NCI-H2196 treated with DMSO at 0.1 percent for 48 hours (cell line): Measurements from ENCODE around the gene SLC25A30.
"Not testable (repeated sequence)": the region's sequence is repeated elsewhere in the genome, so short reads cannot be mapped to it uniquely, and the experiment has no call there.

Experiments used
- DNase-seq: peaks from one replicate; lab custom pipeline; 2025; ENCODE audit not compliant: unreplicated experiment; lab: John Stamatoyannopoulos, UW

Gene SLC25A30

DNA sequence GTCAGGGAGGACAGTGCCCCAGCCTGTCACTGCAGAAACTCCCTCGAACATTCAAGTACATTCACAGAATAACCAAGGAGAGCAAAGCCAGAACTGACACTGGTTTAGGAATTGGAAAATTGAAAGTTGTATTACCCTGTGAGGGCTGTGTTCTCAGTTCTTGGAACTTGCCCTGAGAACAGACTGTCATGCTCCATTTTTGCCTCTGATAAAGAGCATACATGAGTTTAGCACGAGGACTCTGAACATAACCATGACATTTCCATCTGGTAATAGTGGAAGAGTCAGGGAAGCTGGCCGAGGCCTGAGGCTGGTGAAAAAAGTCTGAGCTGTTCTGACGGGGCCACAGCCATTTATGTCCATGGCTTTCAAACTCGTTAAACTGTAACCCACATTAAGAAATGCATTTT lies 15.2 kb upstream of the SLC25A30 start:
- no peak for DNase-seq

GRCh38 chr13:45432737-45433380 lies 14.7 kb upstream of the SLC25A30 start:
- DNase-seq, result no peak

DNA sequence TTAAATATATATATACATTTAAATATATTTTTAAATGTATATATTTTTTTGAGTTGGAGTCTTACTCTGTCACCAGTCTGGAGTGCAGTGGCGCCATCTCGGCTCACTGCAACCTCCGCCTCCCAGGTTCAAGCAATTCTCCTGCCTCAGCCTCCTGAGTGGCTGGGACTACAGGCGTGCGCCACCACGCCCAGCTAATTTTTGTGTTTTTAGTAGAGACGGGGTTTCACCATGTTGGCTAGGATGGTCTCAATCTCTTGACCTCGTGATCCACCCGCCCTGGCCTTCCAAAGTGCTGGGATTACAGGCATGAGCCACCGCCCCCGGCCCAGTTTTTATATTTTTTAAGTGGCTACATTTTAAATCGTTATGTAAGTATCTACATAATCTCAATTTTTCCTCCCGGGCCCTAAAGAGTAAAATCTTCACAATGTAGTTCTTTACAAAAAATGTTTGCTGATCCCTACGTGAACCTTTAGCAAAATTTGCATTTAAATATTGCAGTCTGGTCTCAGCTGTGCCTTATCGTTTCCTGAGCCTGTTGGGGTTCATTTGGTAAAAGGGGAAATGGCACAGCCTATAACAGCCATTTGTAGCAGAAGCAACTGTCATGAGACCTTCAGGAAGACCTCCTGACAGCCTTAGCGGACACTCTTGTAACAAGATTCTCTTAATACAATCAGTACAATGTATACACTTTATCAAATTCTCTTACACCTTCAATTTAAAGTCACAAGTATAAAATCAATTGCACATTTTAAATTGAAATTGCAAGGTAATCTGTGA lies 8.1 kb upstream of the SLC25A30 start:
- not testable (repeated sequence) for DNase-seq

DNA sequence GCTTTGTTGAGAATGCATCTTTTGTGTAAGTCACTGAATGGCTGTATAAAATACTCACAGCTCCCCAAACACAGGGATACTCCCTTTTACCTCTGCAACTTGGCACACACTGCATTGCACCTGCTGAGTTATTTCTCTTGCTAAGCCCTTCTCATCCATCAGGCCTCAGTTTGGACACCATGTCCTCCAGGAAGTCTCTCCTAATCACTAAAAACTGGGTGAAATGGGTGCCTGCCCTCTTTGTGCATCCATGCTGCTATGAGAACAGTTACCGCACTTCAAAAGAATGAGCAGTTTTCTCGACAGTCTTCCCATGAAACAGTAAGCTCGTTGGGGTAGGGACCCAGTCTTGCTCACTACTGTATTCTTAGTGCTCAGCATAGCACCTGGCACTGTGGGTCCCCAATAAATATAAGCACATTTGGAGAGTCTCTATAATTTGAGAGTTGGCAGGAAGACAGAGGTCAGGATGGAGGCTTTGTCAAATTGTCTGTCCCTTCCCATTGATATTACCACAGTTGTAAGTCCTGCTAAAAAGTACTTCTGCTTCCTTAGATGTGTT lies 4.6 kb upstream of the SLC25A30 start:
- no peak for DNase-seq

DNA sequence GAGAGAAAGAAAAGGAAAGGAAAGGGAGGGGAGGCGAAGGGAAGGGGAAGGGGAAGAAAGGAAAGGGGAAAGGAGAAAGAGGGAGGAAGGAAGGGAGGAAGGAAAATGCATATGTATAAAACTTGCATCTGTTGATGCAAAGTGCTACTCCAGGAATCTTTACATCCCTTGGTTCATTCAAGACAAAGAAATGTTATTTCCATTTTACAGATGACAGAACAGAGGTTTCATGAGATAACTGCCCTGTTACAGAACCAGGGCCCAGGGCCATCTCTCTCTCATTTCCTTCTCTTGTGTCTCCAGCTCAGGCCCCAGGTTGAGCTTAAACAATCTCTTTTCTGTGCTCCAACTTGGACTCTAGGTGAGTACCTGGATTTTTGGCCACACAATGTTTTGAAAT lies 1.8 kb upstream of the SLC25A30 start:
- DNase-seq, result no peak

DNA sequence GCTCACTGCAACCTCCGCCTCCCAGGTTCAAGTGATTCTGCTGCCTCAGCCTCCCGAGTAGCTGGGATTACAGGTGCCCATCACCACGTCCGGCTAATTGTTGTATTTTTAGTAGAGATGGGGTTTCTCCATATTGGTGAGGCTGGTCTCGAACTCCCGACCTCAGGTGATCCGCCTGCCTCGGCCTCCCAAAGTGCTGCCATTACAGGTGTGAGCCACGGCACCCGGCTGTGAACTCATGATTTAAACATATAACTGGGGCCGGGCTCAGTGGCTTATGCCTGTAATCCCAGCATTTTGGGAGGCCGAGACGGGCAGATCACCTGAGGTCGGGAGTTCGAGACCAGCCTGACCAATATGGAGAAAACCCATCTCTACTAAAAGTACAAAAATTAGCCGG lies 1.2 kb upstream of the SLC25A30 start:
- DNase-seq, result not testable (repeated sequence)

DNA sequence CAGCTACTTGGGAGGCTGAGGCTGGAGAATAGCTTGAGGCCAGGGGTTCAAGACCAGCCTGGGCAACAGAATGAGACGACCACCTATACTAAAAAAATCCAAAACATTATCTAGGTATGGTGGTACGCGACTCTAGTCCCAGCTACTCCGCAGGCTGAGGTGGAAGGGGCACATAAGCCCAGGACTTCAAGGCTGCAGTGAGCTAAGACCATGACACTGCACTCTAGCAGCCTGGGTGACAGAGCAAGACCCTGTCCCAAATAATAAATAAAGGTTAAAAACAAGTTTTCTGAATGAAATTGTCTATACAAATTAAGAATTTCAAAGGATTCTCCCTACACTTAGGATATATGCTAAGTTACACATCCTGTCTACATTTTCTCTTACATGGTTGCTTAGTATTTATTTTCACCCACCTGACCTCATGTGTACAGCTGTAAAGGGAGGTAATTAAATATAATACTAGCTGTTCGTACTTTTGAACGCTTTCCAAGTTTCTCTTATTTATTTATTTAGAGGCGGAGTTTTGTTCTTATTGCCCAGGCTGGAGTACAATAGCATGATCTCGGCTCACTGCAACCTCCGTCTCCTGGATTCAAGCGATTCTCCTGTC lies 1.6 kb downstream of the SLC25A30 start:
- peak; percentile 6 for DNase-seq

DNA sequence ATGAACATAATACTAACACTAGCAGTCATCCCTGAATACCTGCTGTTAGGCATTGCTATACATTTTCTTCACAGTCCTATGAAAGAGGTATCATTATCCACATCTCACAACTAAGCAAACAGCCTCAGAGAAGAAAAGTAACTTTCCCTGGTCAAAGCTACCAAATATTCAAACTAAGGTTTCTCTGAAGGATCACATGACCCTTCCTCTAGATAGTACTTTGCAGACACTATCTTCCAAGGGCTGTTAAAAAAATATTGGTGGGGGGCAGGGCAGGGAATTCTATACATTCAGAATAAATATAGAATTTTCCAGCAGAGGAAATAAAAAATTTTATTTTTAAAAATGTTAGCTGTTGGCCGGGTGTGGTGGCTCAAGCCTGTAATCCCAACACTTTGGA lies 3.1 kb downstream of the SLC25A30 start:
- DNase-seq, result no peak

DNA sequence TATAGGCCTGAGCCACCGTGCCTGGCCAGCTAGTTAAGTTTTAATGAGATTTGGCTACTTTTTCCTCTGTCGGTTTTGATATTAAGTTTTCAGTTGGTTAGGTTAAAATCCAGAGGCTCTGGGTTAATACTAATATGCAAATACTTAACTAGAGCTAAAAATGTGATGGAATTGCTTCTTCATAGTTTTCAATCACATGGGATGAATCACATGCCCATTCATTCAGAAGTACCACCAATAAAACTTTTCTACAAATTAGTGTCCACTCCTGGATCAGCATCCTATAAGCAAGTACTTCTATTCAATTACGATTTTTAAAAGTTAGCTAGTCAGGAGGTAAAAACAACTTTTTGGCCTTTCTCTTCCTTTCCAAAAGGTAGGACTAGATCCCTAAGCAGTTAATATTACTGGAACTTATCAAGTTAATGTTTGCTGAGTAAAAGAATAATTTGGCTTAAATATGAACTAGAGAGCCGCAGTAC lies 4.3 kb downstream of the SLC25A30 start:
- DNase-seq, result no peak

DNA sequence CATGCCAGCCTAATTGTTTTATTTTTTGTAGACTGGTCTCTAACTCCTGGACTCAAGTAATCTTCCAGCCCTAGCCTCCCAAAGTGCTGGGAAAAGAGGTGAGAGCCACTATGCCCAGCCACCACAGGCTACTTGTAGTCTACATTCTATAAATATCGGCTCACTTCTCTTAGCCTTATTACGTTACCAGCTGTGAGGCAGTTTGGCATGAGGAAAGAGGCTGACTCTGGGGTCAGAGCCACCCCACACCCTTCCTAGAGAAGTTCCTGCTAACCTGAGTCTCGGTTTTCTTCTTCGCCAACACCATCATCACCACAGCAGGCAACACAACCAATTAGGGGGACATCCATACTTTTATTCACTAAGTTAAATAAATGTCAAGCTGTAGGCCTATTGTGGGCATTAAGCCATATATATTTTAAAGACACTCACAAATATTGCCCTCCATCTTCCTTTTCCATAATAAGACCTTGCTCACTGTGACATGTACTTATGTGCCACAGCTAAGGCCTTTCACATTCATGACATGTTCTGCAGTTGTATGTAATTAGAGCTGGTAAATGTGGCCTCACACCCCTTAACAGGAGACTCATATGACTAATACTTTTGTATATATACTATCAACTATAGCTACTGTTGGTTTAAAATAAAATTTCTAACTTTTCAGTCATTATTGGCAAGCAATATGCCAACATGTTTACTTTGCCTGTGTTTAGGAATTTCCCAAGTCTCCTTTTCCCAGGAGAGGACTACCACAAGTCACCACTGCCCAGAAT lies 5.7 kb downstream of the SLC25A30 start:
- DNase-seq, result no peak

GRCh38 chr13:45411631-45412030 lies 6.5 kb downstream of the SLC25A30 start:
- no peak for DNase-seq

DNA sequence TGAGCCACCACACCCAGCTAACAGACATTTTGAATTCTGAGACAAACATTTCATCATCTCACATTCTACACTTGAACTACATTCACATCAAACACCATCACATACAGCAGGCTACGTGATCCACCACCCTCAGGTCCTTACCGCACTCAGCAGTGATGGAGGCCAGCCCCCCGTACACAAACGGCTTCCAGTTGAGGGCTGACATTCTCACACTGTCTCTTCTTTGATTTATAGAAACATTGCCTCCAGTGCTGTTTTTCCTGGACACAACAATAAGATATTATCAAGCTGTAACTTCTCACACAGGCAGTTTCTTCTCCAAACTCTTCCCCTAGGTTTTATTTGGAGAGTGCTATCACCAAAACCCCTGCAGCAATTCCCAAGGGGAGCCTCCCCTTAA lies 7.0 kb downstream of the SLC25A30 start:
- DNase-seq, result no peak

- no peak for DNase-seq
Measured at GRCh38 chr13:45410466-45410865, 7.7 kb downstream of the SLC25A30 start.

- DNase-seq, result no peak
Measured at GRCh38 chr13:45410001-45410400, 8.2 kb downstream of the SLC25A30 start.

GRCh38 chr13:45406421-45406820 lies 11.8 kb downstream of the SLC25A30 start:
- DNase-seq, result no peak

- DNase-seq, result no peak
Measured at GRCh38 chr13:45403081-45403480, 15.1 kb downstream of the SLC25A30 start.

- DNase-seq, result no peak
Measured at GRCh38 chr13:45402641-45403040, 15.5 kb downstream of the SLC25A30 start.

DNA sequence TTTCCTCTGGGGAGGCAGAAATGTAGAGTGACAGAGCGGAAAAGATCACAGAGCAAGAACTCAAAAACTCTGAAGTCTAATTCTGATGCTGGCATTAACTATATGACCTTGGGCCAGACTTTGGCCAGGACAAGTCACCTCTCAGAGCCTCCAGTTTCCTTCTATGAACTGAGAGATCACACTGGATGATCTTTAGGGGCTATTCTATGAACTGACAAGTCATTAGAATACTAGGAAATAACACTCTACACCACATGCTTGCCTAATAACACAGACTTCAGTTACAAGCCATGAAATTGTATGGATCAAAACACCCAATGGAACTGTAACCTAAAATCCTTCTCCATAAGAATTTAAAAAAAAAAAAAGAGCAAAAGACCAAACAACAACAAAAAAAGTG lies 16.9 kb downstream of the SLC25A30 start:
- no peak for DNase-seq

DNA sequence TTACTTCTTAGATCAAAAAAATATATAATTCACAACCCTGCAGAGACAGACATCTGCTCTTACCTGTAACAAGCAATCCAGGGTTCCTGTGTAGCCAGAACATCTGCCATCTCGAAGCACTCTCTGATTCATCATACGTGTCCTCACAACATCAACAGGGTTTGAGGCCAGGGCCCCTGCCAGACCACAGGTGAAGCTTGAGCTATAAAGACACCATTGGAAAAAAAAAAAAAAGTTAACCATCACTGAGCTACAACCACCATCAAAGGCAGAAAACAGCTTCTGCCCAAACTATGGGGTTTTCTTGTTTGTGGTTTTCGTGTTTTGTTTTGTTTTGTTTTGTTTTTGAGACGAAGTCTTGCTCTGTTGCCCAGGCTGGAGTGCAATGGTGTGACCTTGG lies 19.3 kb downstream of the SLC25A30 start:
- DNase-seq, result no peak

- no peak for DNase-seq
Measured at GRCh38 chr13:45396533-45397095, 21.6 kb downstream of the SLC25A30 start.
